Sigmoid colon (tissue), 7 donors: ENCODE measurements around the gene C5. TPM values are rescaled to one million over a fixed set of nuclear protein-coding genes. Genes with fewer than 3 reads are reported as not detected.

ENCODE experiments used
- DNase-seq: peaks from one replicate; pipeline ENCODE4 v3.0.0-alpha.2; 2019
- H3K27ac ChIP-seq, 4 donors: fragments of 200-600 bp; sonication (generic); one replicate each; pipeline ENCODE4 v1.5.1; 2016 to 2019; ENCODE audit warnings: mild to moderate bottlenecking in 1 of 4
- H3K27me3 ChIP-seq, 3 donors: fragments of 200-600 bp; sonication (generic); one replicate each; pipeline ENCODE4 v1.5.1; 2019; ENCODE audit warnings: mild to moderate bottlenecking in 1 of 3
- H3K36me3 ChIP-seq, 4 donors: fragments of 200-600 bp; sonication (generic); one replicate each; pipeline ENCODE4 v1.5.1; 2016 to 2019
- H3K4me1 ChIP-seq, 4 donors: fragments of 200-600 bp; sonication (generic); one replicate each; pipeline ENCODE4 v1.5.1; 2017 to 2019
- H3K4me3 ChIP-seq, 4 donors: fragments of 200-600 bp; sonication (generic); one replicate each; pipeline ENCODE4 v1.5.1; 2017 to 2019; ENCODE audit warnings: mild to moderate bottlenecking in 2 of 4, moderate library complexity in 1 of 4
- H3K9me3 ChIP-seq, 4 donors: fragments of 200-600 bp in 3 of 4; sonication (generic) in 3 of 4; one replicate each; pipeline versions ENCODE4 v1.5.1 to v1.6.1; 2013 to 2019
- EP300 ChIP-seq, 4 donors: sonication (generic); formaldehyde crosslinking; IDR thresholded peaks; one replicate each; pipeline ENCODE4 v1.6.1; 2017; ENCODE audit warnings: antibody characterized with exemption in 4 of 4
- POLR2A ChIP-seq, 2 donors: fragments of 450-650 bp; IDR thresholded peaks; one replicate each; pipeline ENCODE4 v1.6.1; 2016; ENCODE audit warnings: antibody characterized with exemption in 2 of 2, mild to moderate bottlenecking in 2 of 2, moderate library complexity in 2 of 2
- POLR2AphosphoS5 ChIP-seq, 4 donors: sonication (generic); formaldehyde crosslinking; IDR thresholded peaks; one replicate each; pipeline ENCODE4 v1.6.1; 2017; ENCODE audit warnings: antibody characterized with exemption in 4 of 4
- WGBS, 2 donors: extraction: QIAGEN DNeasy Blood & Tissue Kit; methylation state at CpG; one replicate each; pipeline ENCODE4 v1.1.7; 2013; 5-methylcytosine and 5-hydroxymethylcytosine counted together
- intact Hi-C: fragments of 100-400 bp; cut with DNase I; formaldehyde crosslinking; loops from one replicate; pipeline ENCODE4 v1.15.1; 2023
- polyA plus RNA-seq, 3 donors: library from polyadenylated mRNA; stranded (reverse); fragments of 200-250 nt; gene quantifications; one replicate each; pipeline ENCODE4 v1.2.3, GENCODE V29; 2013
- total RNA-seq, 4 donors: library from RNA; depleted of rRNA; stranded (reverse); fragments of >200 nt; gene quantifications; one replicate each; pipeline ENCODE4 v1.1.0, GENCODE V29; 2016
- TF ChIP-seq, protein P1 (sequence below), 4 experiments: fragments of 450-650 bp in 3 of 4; fragments of 200-600 bp in 1 of 4; IDR thresholded peaks; one replicate each; pipeline ENCODE4 v1.5.1; 2016 to 2019; ENCODE audit warnings: antibody characterized with exemption in 4 of 4, mild to moderate bottlenecking in 3 of 4, moderate library complexity in 2 of 4
- donor health status: healthy with polysubstance abuse.
- donor health status: Bipolar disorder and iron deficiency.
- donor health status: healthy.

The C5 gene
- total and polyA plus RNA-seq, 7 donors: under 0.01 to 6.4 (median 4.6) TPM

DNA sequence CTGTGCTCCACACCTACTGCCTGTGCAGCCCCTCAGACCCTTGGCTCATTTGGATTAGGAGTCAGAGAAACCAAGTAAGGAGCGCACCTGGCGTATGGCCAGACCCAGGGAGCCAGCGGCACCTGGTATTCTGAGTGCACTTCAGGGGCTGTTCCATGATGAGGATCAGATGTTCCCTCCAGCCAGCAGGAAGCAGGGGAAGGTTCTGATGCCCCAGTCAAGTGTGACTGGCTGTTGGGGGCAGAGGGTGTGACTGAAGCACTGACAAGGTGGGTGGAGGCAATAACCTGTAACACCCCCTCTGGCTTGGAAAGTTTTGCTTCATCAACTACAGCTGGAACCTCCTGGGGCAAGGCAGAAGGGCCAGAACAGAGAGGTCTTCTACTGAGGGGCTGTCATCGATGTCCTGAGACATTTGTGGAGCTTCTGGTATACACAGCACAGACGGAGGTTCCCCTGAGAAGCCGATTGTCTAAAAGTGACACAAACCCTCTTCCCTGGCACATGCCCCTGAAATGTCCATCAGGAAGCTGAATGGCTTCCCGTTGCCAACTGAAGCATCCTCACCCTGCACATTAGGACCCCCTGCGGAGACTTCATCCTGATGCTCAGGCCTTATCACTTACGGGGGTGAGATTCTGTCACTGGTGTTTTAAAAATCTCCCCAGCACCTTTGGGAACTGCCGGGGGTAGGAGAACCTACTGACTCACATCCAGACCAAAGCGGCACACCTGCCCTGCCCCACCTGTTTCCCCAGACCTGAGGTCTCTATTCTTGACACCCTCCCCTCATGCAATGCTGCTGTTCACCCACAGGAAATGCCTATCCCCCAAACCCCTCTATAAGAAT is 144.5 kb downstream of the C5 start:
- Histone ChIP-seq H3K36me3 (peaks cover 0 to 13% (median 0%) of the 10 kb centered on the region in 4 donors), H3K9me3 (no peaks in the 10 kb centered on the region), H3K4me3 (no peak overlapping the region), H3K27me3 (no peaks in the 10 kb centered on the region), H3K27ac (no peak overlapping the region), H3K4me1 (no peaks in the 10 kb centered on the region)
- DNase-seq: no peak
- WGBS, 2 donors: 83 to 92% methylated on average over 11 of the region's 11 CpGs
- intact Hi-C loops: no loop called here
- no peak for TF ChIP-seq POLR2AphosphoS5 (IDR thresholded peaks at IDR 0.05)
- TF ChIP-seq, protein P1, sequence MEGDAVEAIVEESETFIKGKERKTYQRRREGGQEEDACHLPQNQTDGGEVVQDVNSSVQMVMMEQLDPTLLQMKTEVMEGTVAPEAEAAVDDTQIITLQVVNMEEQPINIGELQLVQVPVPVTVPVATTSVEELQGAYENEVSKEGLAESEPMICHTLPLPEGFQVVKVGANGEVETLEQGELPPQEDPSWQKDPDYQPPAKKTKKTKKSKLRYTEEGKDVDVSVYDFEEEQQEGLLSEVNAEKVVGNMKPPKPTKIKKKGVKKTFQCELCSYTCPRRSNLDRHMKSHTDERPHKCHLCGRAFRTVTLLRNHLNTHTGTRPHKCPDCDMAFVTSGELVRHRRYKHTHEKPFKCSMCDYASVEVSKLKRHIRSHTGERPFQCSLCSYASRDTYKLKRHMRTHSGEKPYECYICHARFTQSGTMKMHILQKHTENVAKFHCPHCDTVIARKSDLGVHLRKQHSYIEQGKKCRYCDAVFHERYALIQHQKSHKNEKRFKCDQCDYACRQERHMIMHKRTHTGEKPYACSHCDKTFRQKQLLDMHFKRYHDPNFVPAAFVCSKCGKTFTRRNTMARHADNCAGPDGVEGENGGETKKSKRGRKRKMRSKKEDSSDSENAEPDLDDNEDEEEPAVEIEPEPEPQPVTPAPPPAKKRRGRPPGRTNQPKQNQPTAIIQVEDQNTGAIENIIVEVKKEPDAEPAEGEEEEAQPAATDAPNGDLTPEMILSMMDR (IDR thresholded peaks at IDR 0.05): no peak
- no peak for TF ChIP-seq EP300 (IDR thresholded peaks at IDR 0.05)
- no peak for TF ChIP-seq POLR2A (IDR thresholded peaks at IDR 0.05)

DNA sequence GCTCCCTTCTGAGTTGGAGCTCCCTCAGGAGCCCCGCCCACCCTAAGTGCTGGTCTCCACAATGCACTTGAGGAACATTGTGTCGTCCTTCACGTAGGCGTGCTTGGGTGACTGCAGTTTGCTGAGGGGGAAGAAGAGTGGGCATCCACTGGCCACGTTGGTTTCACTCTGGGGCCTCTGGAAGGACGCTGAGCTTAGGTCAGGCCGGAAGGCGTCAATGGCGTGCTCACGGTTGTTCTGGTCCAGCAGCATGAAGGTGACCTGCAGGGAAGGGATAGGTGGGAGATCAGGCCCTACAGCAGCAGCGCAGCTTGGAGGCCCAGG is 145.1 kb downstream of the C5 start:
- Histone ChIP-seq H3K27ac (no peak overlapping the region), H3K9me3 (no peaks in the 10 kb centered on the region), H3K36me3 (peaks cover 0 to 13% (median 0%) of the 10 kb centered on the region in 4 donors), H3K27me3 (no peaks in the 10 kb centered on the region), H3K4me3 (no peak overlapping the region), H3K4me1 (no peaks in the 10 kb centered on the region)
- DNase-seq: no peak
- TF ChIP-seq, protein P1 (IDR thresholded peaks at IDR 0.05): no peak
- 93% methylated on average over 11 of the region's 11 CpGs for WGBS, 2 donors
- intact Hi-C loops: no loop called here

DNA sequence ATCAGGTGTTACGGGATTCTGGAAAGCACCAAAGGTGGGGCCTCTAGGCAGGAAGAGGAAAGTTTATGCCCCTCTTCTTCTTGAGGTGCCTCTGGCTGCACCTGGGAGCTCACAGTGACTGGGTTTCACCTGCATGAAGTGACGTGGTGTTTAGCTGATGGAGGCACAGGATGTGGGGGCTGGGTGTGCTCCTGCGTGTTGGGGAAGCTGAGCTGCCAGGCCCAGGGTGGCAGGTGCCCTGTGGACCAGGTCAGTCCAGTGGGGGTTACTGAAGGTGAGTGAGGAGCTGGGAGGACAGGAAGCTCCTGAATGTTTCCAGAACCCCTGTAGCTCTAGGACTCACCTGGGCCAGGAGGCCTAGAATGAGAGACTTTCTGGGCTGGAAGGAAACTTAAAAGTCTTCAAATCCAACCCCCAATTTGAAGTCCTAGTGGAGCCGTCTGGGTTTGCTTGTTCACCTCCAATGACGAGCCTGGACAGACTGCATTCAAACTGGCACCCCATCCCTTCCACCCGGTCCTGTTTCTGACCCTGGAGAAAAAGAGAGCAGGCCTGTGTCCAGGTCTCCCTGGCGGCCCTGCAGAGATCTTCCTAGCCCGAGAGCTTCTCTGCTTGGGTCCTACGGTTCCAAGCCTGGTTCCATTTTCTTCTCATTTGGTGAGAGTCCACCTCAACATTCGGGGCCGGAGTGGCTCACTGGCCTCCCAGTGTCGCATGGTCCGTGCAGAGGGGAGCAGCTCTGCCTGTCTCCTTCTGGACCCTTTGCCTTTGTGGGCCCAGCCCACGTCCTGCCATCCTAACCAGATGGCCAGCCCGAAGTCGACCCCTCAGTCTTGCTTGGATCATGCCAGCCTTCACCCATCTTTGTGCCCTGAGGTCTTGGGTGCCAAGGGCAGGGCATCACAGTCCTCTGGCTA is 145.8 kb downstream of the C5 start:
- Histone ChIP-seq H3K27ac (no peak overlapping the region), H3K4me1 (no peaks in the 10 kb centered on the region), H3K36me3 (peaks cover 0 to 9% (median 0%) of the 10 kb centered on the region in 4 donors), H3K27me3 (no peaks in the 10 kb centered on the region), H3K9me3 (no peaks in the 10 kb centered on the region), H3K4me3 (no peak overlapping the region)
- no peak for DNase-seq
- no peak for TF ChIP-seq EP300 (IDR thresholded peaks at IDR 0.05)
- no peak for TF ChIP-seq POLR2AphosphoS5 (IDR thresholded peaks at IDR 0.05)
- no peak for TF ChIP-seq POLR2A (IDR thresholded peaks at IDR 0.05)
- TF ChIP-seq, protein P1 (IDR thresholded peaks at IDR 0.05): no peak
- WGBS, 2 donors: 81 to 90% methylated on average over 16 of the region's 16 CpGs
- intact Hi-C loops: no loop called here

DNA sequence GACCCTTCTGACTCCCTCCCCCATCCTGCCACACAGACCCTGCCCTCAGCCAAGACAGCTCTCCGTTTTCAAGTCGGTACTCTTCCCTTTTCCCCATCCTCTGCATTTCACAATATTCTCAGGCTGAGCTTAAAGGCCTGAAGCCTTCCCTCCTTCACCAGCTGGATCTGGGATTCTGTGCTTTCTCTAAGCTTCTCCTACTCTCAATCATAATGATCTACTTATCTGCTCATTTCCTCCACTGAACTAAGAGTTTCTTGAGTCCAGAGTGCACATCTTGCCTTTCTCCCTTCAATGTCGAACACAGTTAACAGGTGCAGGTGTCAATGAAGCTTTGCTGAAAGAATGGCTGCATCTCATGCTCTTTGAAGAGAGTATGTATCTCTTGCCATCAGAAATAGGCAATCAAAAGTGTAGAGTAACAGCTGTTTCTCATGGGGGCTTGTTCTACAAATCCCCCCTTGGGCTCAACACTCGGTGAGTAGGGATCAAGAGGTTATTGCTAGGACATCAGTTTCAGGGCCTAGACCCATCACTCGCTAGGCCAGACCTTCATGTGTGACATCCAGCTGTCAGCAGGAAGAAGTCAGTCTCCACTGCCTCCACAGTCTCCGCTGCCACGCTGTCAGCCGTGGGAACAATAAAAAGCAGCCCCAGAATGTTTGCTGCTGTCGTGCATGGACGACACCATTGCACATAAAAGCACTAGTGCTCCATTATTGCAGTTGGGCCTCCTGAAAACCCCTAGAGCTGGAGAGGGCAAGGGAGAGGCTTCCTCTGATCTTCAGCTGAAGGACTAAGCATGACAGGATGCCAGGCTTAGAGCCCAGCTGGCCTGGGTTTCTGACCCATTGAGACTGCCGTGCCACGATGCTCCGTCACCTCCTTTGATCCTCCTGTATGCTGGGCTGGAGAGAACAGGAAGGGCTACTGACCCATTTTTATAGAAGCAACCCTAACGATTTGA is 147.2 kb downstream of the C5 start:
- TF ChIP-seq POLR2A (IDR thresholded peaks at IDR 0.05) (no peak), EP300 (IDR thresholded peaks at IDR 0.05) (no peak), POLR2AphosphoS5 (IDR thresholded peaks at IDR 0.05) (no peak)
- TF ChIP-seq, protein P1 (IDR thresholded peaks at IDR 0.05): no peak
- Histone ChIP-seq H3K27me3 (no peaks in the 10 kb centered on the region), H3K9me3 (no peaks in the 10 kb centered on the region), H3K27ac (no peak overlapping the region), H3K4me3 (no peak overlapping the region), H3K4me1 (no peaks in the 10 kb centered on the region), H3K36me3 (peaks cover 0 to 4% (median 0%) of the 10 kb centered on the region in 4 donors)
- intact Hi-C loops: no loop called here
- WGBS, 2 donors: 62 to 85% methylated on average over 14 of the region's 14 CpGs
- DNase-seq: no peak
